ENCODE results near the gene IL12B. TPM values are rescaled to one million over a fixed set of nuclear protein-coding genes. Genes with fewer than 3 reads are reported as not detected.

IL12B gene
- total RNA-seq, 3 donors from 2014 or later (not counting 1 experiment from before 2014, with no cell fraction given) = not detected

- H3K36me3 Mint-ChIP-seq = peaks cover 9% of the 10 kb centered on the region
- no peak for DNase-seq
- TF ChIP-seq CTCF (IDR thresholded peaks at IDR 0.05) = no peak
- H3K27me3 ChIP-seq (ENCODE audit: control insufficient read depth, insufficient read depth, low read length) = no peaks in the 10 kb centered on the region
- WGBS (ENCODE audit: insufficient coverage) = 92% methylated on average over 5 of the region's 5 CpGs
- no peak overlapping the region for H3K4me3 ChIP-seq (ENCODE audit: low read length)
- H3K9me3 Mint-ChIP-seq = peaks cover 0 to 5% of the 10 kb centered on the region in 2 donors
- H3K4me1 Mint-ChIP-seq = no peaks in the 10 kb centered on the region
- no peak overlapping the region for H3K4me3 Mint-ChIP-seq
- H3K27ac Mint-ChIP-seq = no peak overlapping the region
- H3K27ac ChIP-seq (ENCODE audit: low read length) = no peak overlapping the region
- H3K27me3 Mint-ChIP-seq (ENCODE audit: low read depth in 2 of 2) = no peaks in the 10 kb centered on the region
- peaks cover 8% of the 10 kb centered on the region for H3K9me3 ChIP-seq (ENCODE audit: control insufficient read depth, insufficient read depth, low read length)
- intact Hi-C loops (cut with micrococcal nuclease) = no loop called here
- no peaks in the 10 kb centered on the region for H3K36me3 ChIP-seq (ENCODE audit: control insufficient read depth, insufficient read depth, low read length)
- H3K4me1 ChIP-seq (ENCODE audit: control insufficient read depth, insufficient read depth, low read length) = no peaks in the 10 kb centered on the region
- ATAC-seq = no peak
These were observed 35.4 kb downstream of the IL12B start for GRCh38 chr5:159294921-159295320.

DNA sequence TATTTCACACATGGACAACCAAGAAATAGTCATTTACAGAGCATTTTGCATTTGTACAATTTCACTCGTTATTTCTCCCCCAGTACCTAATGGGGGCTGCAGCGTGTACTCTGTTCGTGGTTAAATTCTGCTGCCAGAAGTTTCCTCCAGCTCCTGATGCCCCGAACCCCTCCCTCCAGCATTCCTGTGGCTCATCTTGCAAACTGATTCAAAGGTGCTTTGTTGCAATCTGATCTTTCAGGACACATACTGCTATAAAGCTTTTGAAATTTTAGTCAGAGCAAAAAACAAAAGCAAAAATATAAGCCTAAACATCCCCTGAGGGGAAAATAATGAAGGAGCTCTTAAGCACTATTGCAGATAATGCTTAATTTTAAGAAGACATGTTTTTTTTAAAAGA, 39.5 kb downstream of the IL12B start:
- no peaks in the 10 kb centered on the region for H3K27me3 Mint-ChIP-seq (ENCODE audit: low read depth in 2 of 2)
- TF ChIP-seq CTCF (IDR thresholded peaks at IDR 0.05) = no peak
- ATAC-seq (no peak), DNase-seq (no peak)
- H3K9me3 Mint-ChIP-seq = no peaks in the 10 kb centered on the region
- H3K36me3 Mint-ChIP-seq = no peaks in the 10 kb centered on the region
- Histone ChIP-seq H3K36me3 (ENCODE audit: control insufficient read depth, insufficient read depth, low read length) (peaks cover 3% of the 10 kb centered on the region), H3K4me1 (ENCODE audit: control insufficient read depth, insufficient read depth, low read length) (no peaks in the 10 kb centered on the region), H3K4me3 (ENCODE audit: low read length) (no peak overlapping the region), H3K9me3 (ENCODE audit: control insufficient read depth, insufficient read depth, low read length) (no peaks in the 10 kb centered on the region), H3K27me3 (ENCODE audit: control insufficient read depth, insufficient read depth, low read length) (no peaks in the 10 kb centered on the region), H3K27ac (ENCODE audit: low read length) (no peak overlapping the region)
- H3K27ac Mint-ChIP-seq = no peak overlapping the region
- WGBS (ENCODE audit: insufficient coverage) = 19% methylated on average over 4 of the region's 4 CpGs
- intact Hi-C loops (cut with micrococcal nuclease) = no loop called here
- no peaks in the 10 kb centered on the region for H3K4me1 Mint-ChIP-seq
- H3K4me3 Mint-ChIP-seq = no peak overlapping the region

- Histone ChIP-seq H3K27me3 (ENCODE audit: control insufficient read depth, insufficient read depth, low read length) (no peaks in the 10 kb centered on the region), H3K9me3 (ENCODE audit: control insufficient read depth, insufficient read depth, low read length) (no peaks in the 10 kb centered on the region), H3K36me3 (ENCODE audit: control insufficient read depth, insufficient read depth, low read length) (peaks cover 30% of the 10 kb centered on the region), H3K4me1 (ENCODE audit: control insufficient read depth, insufficient read depth, low read length) (no peaks in the 10 kb centered on the region), H3K4me3 (ENCODE audit: low read length) (no peak overlapping the region), H3K27ac (ENCODE audit: low read length) (no peak overlapping the region)
- WGBS (ENCODE audit: insufficient coverage) = 65% methylated on average over 5 of the region's 8 CpGs
- DNase-seq = peak in 1 of 2 donors; percentile 66
- no peak overlapping the region for H3K4me3 Mint-ChIP-seq
- no peaks in the 10 kb centered on the region for H3K36me3 Mint-ChIP-seq
- intact Hi-C loops (cut with micrococcal nuclease) = no loop called here
- TF ChIP-seq CTCF (IDR thresholded peaks at IDR 0.05) = peak; percentile 56
- H3K27me3 Mint-ChIP-seq (ENCODE audit: low read depth in 2 of 2) = no peaks in the 10 kb centered on the region
- peak in 2 of 3 donors; percentile 54 to 58 for ATAC-seq
- H3K27ac Mint-ChIP-seq = no peak overlapping the region
- no peaks in the 10 kb centered on the region for H3K9me3 Mint-ChIP-seq
- H3K4me1 Mint-ChIP-seq = no peaks in the 10 kb centered on the region
These were observed 43.8 kb downstream of the IL12B start for GRCh38 chr5:159286420-159287035.

DNA sequence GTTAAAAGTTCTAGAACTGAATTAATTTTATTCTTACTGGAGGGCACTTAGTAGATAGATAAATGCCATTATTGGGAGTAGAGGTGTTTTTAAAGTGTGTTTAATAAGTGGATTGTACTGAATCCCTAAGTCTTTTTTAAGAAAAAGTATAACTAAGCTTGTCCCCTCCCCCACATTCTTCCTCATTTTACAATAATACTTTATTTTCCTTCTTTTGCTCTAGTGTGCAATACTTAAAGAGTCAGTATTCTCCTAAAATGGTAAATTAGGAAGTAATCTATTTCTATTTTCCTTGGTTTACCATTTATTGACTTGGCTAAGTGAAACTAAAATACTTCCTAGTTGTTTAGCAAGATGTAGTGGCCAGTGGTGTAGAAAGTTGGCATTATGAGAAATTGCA, 55.6 kb downstream of the IL12B start:
- DNase-seq (no peak), ATAC-seq (no peak)
- Histone ChIP-seq H3K9me3 (ENCODE audit: control insufficient read depth, insufficient read depth, low read length) (no peaks in the 10 kb centered on the region), H3K4me1 (ENCODE audit: control insufficient read depth, insufficient read depth, low read length) (no peaks in the 10 kb centered on the region), H3K27ac (ENCODE audit: low read length) (no peak overlapping the region), H3K36me3 (ENCODE audit: control insufficient read depth, insufficient read depth, low read length) (peaks cover 79% of the 10 kb centered on the region), H3K4me3 (ENCODE audit: low read length) (no peak overlapping the region), H3K27me3 (ENCODE audit: control insufficient read depth, insufficient read depth, low read length) (no peaks in the 10 kb centered on the region)
- H3K4me1 Mint-ChIP-seq = peaks cover 4 to 7% of the 10 kb centered on the region in 2 donors
- intact Hi-C loops (cut with micrococcal nuclease) = no loop called here
- TF ChIP-seq CTCF (IDR thresholded peaks at IDR 0.05) = no peak
- H3K27me3 Mint-ChIP-seq (ENCODE audit: low read depth in 2 of 2) = no peaks in the 10 kb centered on the region
- no peak overlapping the region for H3K27ac Mint-ChIP-seq
- H3K36me3 Mint-ChIP-seq = peaks cover 32% of the 10 kb centered on the region
- H3K9me3 Mint-ChIP-seq = no peaks in the 10 kb centered on the region
- no peak overlapping the region for H3K4me3 Mint-ChIP-seq

Measured in natural killer cell (primary cell).